Measurements from ENCODE around the gene FAXDC2. TPM values are rescaled to one million over a fixed set of nuclear protein-coding genes. Genes with fewer than 3 reads are reported as not detected.
A peak's percentile ranks its signal among the peaks of the same experiment; 100 is the strongest.

The FAXDC2 gene
- total and polyA plus RNA-seq, 2 of the 13 experiments (the other 11 are each of a cell fraction or from before 2014, with no cell fraction given), result 4.7 to 58.8 TPM

DNA sequence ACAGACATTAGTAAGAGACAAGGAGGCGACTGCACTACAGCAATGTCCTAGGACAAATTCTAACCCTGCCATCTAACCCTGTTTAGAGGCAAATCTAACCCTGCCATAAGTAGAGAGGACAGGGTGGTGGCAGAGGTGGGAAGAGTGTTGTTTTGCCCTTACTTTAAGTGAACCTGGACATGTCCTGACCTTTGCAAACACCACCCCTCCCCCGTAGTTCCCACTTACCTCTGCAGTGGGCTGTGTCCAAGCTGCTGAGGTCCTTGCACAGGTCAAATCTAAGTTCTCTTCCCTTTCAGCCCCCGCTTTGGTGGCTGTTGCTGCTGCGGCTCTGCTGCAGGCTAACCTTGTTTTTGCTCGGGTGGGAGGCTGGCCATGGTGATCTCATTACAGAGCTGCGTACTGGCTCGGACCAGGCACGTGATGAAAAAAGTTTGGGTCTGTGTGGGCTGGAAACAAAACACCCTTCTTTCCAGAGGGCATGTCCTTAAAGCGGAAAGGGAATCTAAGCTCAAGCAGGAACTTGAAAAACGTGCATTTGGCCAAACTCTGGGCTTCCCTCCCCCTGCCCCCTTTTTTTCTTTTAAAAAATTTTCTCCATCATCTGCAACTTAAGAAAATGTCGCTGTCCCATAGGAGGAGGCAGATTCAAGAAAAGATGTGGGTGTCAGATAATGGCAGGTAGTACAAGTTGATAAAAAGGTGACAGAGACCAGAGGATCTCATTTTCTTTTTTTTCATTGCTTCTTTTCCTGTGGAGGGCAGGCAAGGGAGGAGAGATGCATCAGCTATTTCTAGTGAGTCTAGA, at the start of gene FAXDC2 (continued):
- no peak for TF ChIP-seq ZBTB40 (IDR thresholded peaks at IDR 0.05)
- TF ChIP-seq ZBTB40 (CRISPR knock-in tag; IDR thresholded peaks at IDR 0.05), result peak; percentile 28; the same call in 1 of the 2 replicates
- no peak; the same call in 1 of the 2 replicates for TF ChIP-seq MXD4 (CRISPR knock-in tag; IDR thresholded peaks at IDR 0.05)
- no peak for TF ChIP-seq YY1 (IDR thresholded peaks at IDR 0.05; ENCODE audit: insufficient read depth, insufficient replicate concordance, low read depth, low read length)
- TF ChIP-seq MXI1 (IDR thresholded peaks at IDR 0.05; ENCODE audit: borderline replicate concordance, low read depth, low read length), result no peak; the same call in 2 of the 3 replicates
- TF ChIP-seq ZNF841 (CRISPR knock-in tag; IDR thresholded peaks at IDR 0.05; ENCODE audit: borderline replicate concordance), result no peak
- peak; percentile 63; the same call in 1 of the 2 replicates for TF ChIP-seq KDM5B (CRISPR knock-in tag; IDR thresholded peaks at IDR 0.05; ENCODE audit: borderline replicate concordance)
- no peak for TF ChIP-seq TP53 (CRISPR knock-in tag; conservative IDR thresholded peaks at IDR 0.05)
- TF ChIP-seq XRCC5 (optimal IDR thresholded peaks at IDR 0.05; ENCODE audit: low read length), result peak; percentile 18
- TF ChIP-seq SMAD9 (CRISPR knock-in tag; IDR thresholded peaks at IDR 0.05), result no peak
- TF ChIP-seq NFE2L2 (IDR thresholded peaks at IDR 0.05; ENCODE audit: low read length), result no peak
- TF ChIP-seq ZKSCAN5 (CRISPR knock-in tag; IDR thresholded peaks at IDR 0.05), result no peak
- TF ChIP-seq GABPB1 (CRISPR knock-in tag; IDR thresholded peaks at IDR 0.05), result no peak
- peak; percentile 58; the same call in 1 of the 2 replicates for TF ChIP-seq ZNF605 (CRISPR knock-in tag; IDR thresholded peaks at IDR 0.05)
- TF ChIP-seq ZBTB10 (CRISPR knock-in tag; IDR thresholded peaks at IDR 0.05; ENCODE audit: borderline replicate concordance), result no peak
- peak; percentile 73 for TF ChIP-seq POLR2G (IDR thresholded peaks at IDR 0.05; ENCODE audit: low read depth, low read length)
- no peak for TF ChIP-seq ZNF337 (CRISPR knock-in tag; IDR thresholded peaks at IDR 0.05; ENCODE audit: borderline replicate concordance, low read depth)
- no peak for TF ChIP-seq SCMH1 (CRISPR knock-in tag; IDR thresholded peaks at IDR 0.05; ENCODE audit: borderline replicate concordance)

Measured in HepG2 (cell line).